Effector memory CD4-positive, alpha-beta T cell (primary cell): ENCODE data around the gene FST.

Experiments used
- DNase-seq, 3 donors: peaks; one replicate each; pipeline ENCODE4 v3.0.0-alpha.2; 2020
- H3K27ac ChIP-seq: 2 replicates; pipeline ENCODE4 v1.7.0; 2013; ENCODE audit warnings: mild to moderate bottlenecking, low read length, moderate library complexity; ENCODE audit not compliant: insufficient read depth, poor library complexity, severe bottlenecking
- H3K27me3 ChIP-seq: replicated peaks from 2 replicates; pipeline ENCODE4 v1.7.0; 2013; ENCODE audit warnings: mild to moderate bottlenecking, low read length; ENCODE audit not compliant: insufficient read depth, control insufficient read depth, poor library complexity, severe bottlenecking
- H3K36me3 ChIP-seq: 2 replicates; pipeline ENCODE4 v1.7.0; 2013; ENCODE audit warnings: mild to moderate bottlenecking, low read length, moderate library complexity; ENCODE audit not compliant: control insufficient read depth, insufficient read depth
- H3K4me1 ChIP-seq: 2 replicates; pipeline ENCODE4 v1.7.0; 2013; ENCODE audit warnings: low read length, mild to moderate bottlenecking; ENCODE audit not compliant: control insufficient read depth, insufficient read depth, poor library complexity, severe bottlenecking
- H3K4me3 ChIP-seq: 2 replicates; pipeline ENCODE4 v1.7.0; 2013; ENCODE audit warnings: low read length, low read depth, mild to moderate bottlenecking; ENCODE audit not compliant: insufficient read depth, poor library complexity, severe bottlenecking
- H3K9me3 ChIP-seq: 2 replicates; pipeline ENCODE4 v1.7.0; 2013; ENCODE audit warnings: mild to moderate bottlenecking, low read length, moderate library complexity; ENCODE audit not compliant: control insufficient read depth

The FST gene

DNA sequence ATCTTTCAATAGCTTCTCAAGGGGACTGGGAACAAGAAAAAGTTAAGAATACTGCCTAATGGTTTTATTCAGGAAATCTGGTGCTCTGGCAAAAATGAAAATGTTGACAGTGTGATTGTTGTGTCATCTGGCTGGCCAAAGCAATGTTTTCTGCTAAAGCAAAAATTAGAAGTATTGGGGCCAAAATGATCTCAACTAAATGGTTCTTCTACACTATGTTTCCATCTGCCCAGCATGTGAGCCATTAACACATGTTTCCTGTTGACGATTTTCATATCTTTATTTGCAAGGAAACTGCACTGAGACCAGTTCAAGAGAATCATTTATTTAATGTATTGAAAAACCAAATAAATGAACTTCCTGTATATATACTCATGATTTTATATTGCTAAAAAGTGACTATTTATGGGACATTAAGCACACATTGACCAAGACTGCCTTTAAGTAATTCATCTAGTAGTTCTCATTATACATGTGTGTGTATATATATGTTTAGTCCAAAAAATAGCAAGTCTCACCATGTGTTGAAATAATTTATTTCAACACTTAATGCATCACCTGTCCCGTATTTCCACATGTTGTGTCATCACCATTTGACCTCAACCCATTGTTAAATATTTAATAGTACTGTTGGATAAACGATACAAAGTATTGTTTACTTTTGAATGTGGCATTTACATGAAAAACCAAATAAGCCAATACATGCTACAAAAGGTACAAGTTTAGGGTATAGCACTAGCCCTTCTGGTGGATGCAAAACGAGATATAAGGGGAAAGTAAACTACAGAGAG, 7.5 kb upstream of the FST start:
- H3K4me1 ChIP-seq = no peaks in the 10 kb centered on the region
- no peaks in the 10 kb centered on the region for H3K36me3 ChIP-seq
- no peak overlapping the region for H3K27ac ChIP-seq
- H3K9me3 ChIP-seq = no peaks in the 10 kb centered on the region
- DNase-seq = no peak
- H3K27me3 ChIP-seq = peaks cover under 1% of the 10 kb centered on the region
- H3K4me3 ChIP-seq = no peak overlapping the region

DNA sequence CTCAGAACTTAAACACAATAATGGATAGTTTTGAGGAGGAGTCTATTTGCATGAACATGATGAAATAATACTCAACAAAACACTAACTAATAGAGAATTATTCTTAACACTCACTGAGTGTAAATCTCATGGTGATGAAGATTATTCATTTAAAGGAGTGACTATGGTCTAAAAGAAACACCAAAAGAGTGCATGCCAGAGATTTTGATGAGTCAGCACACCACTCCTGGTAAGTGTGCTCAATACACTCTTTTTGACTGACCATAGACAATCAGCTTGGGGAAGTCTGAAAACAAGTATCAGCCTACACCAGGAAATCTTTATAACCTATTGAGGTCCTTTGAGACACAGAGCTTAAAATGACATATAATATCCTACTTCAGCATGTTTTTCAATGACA, 6.8 kb upstream of the FST start:
- Histone ChIP-seq H3K4me3 (no peak overlapping the region), H3K9me3 (no peaks in the 10 kb centered on the region), H3K27ac (no peak overlapping the region), H3K27me3 (peaks cover 6% of the 10 kb centered on the region), H3K36me3 (no peaks in the 10 kb centered on the region), H3K4me1 (peaks cover 3% of the 10 kb centered on the region)
- DNase-seq = no peak

DNA sequence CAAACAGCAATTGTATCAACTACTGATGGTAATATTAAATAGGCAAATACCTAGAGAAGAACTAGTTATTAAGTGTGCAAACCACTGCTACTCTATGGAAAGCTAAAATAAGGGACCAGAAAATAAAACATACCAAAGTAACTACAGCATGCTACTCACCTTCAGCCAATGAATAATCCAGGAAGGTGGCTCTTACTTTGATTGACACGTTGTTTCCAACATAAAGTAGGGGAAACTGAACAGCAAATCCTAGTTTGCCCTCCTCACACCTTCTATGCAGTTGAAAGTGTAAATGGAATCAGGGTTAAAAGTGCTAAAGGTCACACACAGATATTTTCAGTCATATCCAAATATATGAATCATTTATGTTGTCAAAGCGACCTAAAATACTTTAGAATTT, 5.1 kb upstream of the FST start:
- DNase-seq = no peak
- Histone ChIP-seq H3K36me3 (no peaks in the 10 kb centered on the region), H3K4me1 (peaks cover 3% of the 10 kb centered on the region), H3K27ac (no peak overlapping the region), H3K4me3 (no peak overlapping the region), H3K27me3 (peaks cover 7% of the 10 kb centered on the region), H3K9me3 (no peaks in the 10 kb centered on the region)

DNA sequence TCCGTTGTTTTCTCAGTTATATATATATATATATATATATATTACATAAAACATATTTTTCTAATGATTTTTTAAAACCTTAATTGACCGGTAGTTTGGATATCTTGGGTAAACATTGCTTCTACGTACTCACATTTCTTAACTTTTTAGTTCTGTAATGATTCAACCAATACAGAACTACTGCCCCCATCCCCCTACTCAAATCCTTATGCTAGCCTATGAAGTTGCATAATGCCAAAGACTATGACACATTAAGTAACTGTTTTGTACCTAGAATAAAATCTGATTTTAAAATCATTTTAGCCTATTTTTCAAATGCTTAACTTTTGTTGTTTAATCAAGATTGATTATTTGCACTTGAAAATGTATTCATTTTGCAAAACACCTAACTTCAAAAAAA, 4.4 kb upstream of the FST start:
- H3K4me1 ChIP-seq = peaks cover 7% of the 10 kb centered on the region
- H3K9me3 ChIP-seq = no peaks in the 10 kb centered on the region
- peaks cover 7% of the 10 kb centered on the region for H3K27me3 ChIP-seq
- no peaks in the 10 kb centered on the region for H3K36me3 ChIP-seq
- no peak for DNase-seq
- no peak overlapping the region for H3K27ac ChIP-seq
- H3K4me3 ChIP-seq = no peak overlapping the region

DNA sequence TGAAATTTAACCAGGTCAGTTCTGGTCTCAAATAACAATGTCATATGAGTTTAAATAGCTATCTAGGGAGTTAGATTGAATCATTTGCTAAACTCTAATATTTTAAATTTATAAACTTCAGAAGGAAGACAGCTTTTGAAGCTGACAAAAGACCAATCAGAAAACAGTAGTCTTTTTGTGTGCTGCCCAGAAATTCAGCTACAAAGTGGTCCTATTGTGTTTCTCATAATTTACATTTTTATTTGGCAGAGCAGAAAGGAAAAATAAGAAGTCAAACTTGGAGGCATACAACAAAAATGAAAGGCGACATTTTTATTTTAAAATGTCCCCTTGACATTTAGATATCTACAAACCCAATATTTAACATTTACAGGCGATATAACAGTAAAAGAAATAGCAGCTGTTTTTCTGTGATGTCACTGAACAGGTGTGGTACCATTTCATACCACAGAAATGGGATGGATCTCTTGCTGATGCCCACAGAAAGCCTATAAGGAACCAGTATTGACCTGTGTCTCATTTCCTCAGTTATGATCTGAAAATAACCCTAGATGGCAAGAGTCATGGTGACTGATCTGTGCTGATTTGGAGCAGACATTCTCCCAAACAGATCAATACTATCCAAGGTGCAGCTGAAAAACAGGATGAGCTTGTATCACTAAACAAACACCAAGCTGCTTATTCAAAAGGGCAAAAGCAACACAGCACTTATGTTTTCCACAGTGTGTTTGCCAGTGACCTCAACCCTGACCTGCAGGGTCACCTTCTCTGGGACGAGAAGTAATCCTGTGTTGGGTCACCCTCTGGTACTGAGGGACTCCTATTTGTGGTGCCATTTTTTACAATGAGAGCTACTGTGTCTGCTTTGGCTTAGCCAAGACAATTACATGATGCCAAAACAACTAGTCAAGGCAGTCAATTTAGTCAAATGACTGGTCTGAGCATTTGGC, 3.6 kb upstream of the FST start:
- no peak overlapping the region for H3K4me3 ChIP-seq
- peaks cover 14% of the 10 kb centered on the region for H3K4me1 ChIP-seq
- peaks cover 7% of the 10 kb centered on the region for H3K27me3 ChIP-seq
- H3K9me3 ChIP-seq = no peaks in the 10 kb centered on the region
- DNase-seq = no peak
- no peaks in the 10 kb centered on the region for H3K36me3 ChIP-seq
- no peak overlapping the region for H3K27ac ChIP-seq

DNA sequence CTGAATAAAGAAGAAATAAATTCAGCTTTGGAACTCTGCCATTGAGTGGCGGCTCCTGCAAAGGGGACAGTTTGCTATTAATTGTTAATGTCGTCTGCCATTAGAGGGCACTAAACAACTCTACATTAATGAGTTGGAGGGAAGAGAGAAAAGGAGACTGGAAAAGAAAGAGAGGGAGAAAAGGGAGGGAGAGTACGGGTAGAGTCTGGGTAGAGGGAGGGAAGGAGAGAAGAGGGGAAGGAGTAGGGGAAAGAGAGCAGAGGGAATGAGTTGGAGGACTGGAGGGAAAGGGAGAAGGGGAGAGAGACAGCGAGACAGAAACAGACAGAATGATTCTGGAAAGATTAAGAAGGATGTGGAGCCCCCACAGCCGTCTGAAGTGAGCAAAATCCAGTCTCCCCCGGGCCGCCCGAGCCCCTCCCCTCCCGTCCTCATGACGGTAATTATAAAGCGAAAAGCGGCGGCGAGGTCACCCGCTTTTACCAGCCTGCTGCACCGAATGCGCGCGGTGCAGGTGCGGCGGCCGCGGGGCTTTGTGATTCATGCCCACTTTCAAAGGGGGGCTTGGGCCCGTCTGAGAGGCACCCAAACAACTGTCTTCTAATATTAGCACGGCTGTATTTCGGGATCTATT, 1.9 kb upstream of the FST start:
- Histone ChIP-seq H3K4me1 (peaks cover 15% of the 10 kb centered on the region), H3K4me3 (peak overlapping the region; percentile 28), H3K36me3 (no peaks in the 10 kb centered on the region), H3K9me3 (no peaks in the 10 kb centered on the region), H3K27ac (no peak overlapping the region), H3K27me3 (peaks cover 7% of the 10 kb centered on the region)
- DNase-seq = no peak

DNA sequence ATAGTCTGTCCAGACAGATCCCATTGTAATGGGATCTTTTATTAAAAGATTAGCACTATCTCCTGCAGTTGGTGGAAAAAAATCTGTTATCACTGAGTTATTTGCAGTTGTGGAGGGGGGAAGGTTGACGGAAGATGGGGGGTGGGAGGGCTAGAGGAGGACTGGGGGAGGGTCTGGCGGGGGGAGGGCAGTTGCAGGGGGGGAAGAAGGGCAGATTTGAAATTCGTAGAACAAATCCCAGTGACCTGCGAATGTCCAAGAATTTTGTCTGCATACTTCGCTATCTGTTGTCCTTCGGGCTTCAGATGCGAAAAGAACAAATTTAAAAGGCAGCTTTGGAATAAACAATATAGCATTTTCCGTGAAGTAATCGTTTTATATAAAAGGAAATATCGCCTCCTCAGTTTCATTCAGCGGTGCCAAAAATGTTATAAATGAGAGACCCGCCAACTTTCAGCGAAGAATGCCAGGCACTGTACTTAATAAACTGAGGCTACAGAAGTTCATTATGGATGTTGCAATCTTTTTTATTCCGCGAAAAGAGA, 1.3 kb upstream of the FST start:
- H3K27ac ChIP-seq = no peak overlapping the region

DNA sequence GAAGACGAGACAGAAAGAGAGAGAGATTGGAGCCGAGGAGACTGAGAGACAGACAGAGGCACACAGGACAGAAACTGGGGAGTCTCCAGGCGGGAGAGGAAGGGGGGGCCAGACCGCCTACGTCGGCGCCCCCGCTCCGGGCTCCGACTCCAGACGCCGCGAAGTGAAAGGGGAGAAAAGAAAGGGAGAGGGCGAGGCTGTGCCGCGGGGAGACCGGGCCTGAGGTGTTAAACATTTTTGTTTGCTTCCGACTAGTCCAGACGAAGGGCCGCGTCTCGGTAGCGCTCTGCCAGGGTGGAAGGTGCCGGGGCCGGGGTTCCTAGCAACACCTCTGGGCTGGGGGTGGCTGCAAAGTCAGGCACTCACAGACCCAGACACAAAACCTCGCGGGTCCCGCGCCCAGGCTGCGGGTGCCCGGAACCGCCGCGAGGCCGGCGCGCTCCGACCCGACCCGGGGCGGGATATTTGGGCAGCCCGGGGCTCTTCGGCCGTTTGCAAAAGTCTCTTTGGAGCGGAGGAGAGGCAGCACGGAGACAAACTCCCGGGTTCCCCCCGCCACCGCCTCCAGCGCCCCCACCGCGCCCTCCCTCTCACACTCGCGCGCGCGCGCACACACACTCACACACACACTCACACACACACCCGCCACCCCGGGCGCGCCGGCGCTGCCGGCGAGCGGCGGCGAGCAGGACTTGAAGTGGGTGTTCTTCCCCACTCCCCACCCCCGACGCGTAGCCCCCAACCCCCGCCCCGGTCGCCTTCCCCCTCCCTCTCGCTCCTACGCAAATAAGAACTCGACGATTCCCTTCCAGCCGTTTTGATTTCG, 626 bp upstream of the FST start:
- H3K27ac ChIP-seq = no peak overlapping the region
- peaks cover 15% of the 10 kb centered on the region for H3K4me1 ChIP-seq
- H3K4me3 ChIP-seq = peak overlapping the region; percentile 66
- peaks cover 11% of the 10 kb centered on the region for H3K27me3 ChIP-seq
- no peaks in the 10 kb centered on the region for H3K36me3 ChIP-seq
- DNase-seq = no peak
- H3K9me3 ChIP-seq = no peaks in the 10 kb centered on the region

More for the DNA sequence above, 1.3 kb upstream of the FST start:
- Histone ChIP-seq H3K9me3 (no peaks in the 10 kb centered on the region), H3K36me3 (no peaks in the 10 kb centered on the region), H3K27me3 (peaks cover 11% of the 10 kb centered on the region), H3K4me1 (peaks cover 15% of the 10 kb centered on the region), H3K4me3 (peak overlapping the region; percentile 66)
- DNase-seq = no peak

DNA sequence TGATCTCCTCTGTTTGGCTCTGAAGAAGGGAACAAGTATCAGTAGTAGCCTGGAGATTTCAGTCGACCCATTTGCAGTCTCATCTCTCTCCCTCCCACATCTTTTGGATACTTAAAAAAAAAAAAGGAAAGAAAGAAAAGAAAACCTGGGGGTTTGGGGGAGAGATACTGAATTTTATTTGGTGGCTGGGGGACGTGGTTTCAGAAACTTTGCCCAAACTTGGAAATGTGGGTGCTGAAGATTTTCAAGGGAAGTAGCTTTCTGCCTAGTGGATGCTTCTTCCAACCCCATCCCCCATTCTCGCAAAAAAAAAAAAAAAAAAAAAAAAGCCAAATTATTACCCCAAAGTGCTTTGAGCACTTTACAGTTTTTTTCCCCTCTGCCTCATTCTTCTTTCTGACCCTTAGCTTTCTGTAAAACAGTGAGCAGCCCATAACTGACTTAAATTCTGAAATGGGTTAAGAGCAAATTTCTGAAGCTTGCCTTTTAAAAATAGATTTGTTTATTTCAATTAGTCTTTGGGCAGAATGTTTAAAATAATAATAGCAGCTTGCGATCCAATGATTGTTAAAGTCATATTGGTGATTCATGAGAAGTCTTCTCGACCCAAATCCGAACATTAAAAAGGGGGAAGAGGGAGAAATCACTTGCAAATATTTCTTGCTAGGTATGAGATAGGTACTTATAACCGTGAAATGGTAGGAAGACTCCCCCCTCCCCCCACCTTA, 894 bp downstream of the FST start:
- no peak for DNase-seq
- Histone ChIP-seq H3K27me3 (peaks cover 11% of the 10 kb centered on the region), H3K9me3 (no peaks in the 10 kb centered on the region)

More for the DNA sequence above, 894 bp downstream of the FST start:
- Histone ChIP-seq H3K4me1 (peaks cover 15% of the 10 kb centered on the region), H3K4me3 (peak overlapping the region; percentile 52), H3K27ac (no peak overlapping the region), H3K36me3 (no peaks in the 10 kb centered on the region)
